ENCODE data around the gene NR1H2. TPM values are rescaled to one million over a fixed set of nuclear protein-coding genes. Genes with fewer than 3 reads are reported as not detected.
A peak's percentile ranks its signal among the peaks of the same experiment; 100 is the strongest.

NR1H2 gene
- total and polyA plus RNA-seq, 10 of the 15 experiments (the other 5 are each of a cell fraction or from before 2014, with no cell fraction given), result 0.05 to 54.2 (median 35.1) TPM

DNA sequence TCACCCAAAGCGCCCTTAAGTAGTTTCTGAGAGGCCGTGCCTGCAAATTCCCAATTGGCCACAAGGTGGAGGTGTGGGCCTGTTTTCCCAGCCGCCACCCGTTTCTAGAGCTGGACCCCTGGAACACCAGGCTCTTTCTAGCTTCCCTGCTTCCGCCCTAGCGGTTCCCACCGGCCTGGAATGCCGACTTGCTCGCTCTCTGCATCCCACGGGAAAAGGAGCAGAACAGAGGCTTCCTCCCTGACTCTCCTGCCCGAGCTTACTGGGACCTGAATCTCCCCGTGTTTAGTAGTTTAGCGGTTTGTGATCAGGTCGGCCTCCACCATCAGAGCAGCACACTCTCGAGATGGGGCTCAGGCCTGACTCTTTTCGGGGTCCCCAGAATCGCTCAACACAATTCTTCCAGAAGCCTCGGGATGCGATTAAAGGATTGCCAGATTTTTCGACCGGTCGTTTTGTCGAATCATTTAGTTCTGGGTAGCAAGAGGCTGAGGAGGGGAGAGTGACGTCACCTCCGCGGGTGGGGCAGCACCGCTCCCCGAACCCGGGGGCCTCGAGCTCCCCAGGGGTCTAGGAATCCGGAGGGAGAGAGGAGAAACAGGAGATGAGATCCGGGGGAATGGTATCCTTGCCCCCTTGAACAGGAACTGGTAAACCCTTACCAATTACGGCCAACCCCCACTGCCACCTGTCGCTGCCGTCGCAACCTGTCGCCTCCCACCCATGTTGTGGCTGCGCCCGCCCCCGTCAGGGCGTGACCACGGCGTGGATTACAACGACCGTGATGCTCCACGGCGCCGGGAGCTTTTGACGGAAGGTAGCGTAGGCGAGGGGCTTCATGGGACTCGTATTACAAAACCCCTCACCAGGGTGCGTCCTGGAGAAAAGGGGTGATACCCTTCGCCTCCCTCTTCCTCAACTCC lies 18.8 kb upstream of the NR1H2 start (continued):
- TF ChIP-seq, protein P1, sequence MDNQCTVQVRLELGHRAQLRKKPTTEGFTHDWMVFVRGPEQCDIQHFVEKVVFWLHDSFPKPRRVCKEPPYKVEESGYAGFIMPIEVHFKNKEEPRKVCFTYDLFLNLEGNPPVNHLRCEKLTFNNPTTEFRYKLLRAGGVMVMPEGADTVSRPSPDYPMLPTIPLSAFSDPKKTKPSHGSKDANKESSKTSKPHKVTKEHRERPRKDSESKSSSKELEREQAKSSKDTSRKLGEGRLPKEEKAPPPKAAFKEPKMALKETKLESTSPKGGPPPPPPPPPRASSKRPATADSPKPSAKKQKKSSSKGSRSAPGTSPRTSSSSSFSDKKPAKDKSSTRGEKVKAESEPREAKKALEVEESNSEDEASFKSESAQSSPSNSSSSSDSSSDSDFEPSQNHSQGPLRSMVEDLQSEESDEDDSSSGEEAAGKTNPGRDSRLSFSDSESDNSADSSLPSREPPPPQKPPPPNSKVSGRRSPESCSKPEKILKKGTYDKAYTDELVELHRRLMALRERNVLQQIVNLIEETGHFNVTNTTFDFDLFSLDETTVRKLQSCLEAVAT (IDR thresholded peaks at IDR 0.05), result peak; percentile 42; the same call in 1 of the 2 replicates
- TF ChIP-seq GATAD2B (conservative IDR thresholded peaks at IDR 0.05; ENCODE audit: low read depth), result peak; percentile 83
- peak; percentile 16; the same call in 1 of the 2 replicates for TF ChIP-seq CBFB (IDR thresholded peaks at IDR 0.05; ENCODE audit: low read depth)
- peak; percentile 79 to 82 (median 79) for TF ChIP-seq CTCF (IDR thresholded peaks at IDR 0.05 in 2 of 3, conservative IDR thresholded peaks at IDR 0.05 in 1 of 3; ENCODE audit: control insufficient read depth in 2 of 3, extremely low read depth in 1 of 3, insufficient read depth in 1 of 3, low read depth in 3 of 3, low read length in 3 of 3)
- peak; percentile 63; the same call in 1 of the 2 replicates for TF ChIP-seq TCF3 (IDR thresholded peaks at IDR 0.05; ENCODE audit: borderline replicate concordance, insufficient read depth, low read depth, low read length)
- peak; percentile 35; the same call in 1 of the 2 replicates for TF ChIP-seq POLR2AphosphoS5 (IDR thresholded peaks at IDR 0.05; ENCODE audit: low read length)
- peak; percentile 57 for TF ChIP-seq CREB1 (IDR thresholded peaks at IDR 0.05; ENCODE audit: low read depth)
- TF ChIP-seq EP300 (IDR thresholded peaks at IDR 0.05; ENCODE audit: borderline replicate concordance in 1 of 2, control insufficient read depth in 1 of 2, low read depth in 2 of 2, low read length in 2 of 2), result 0 out of 4 replicates have a peak, but pooled peaks of 1 of the 2 experiments have one; percentile 31
- TF ChIP-seq FOXM1 (IDR thresholded peaks at IDR 0.05; ENCODE audit: low read depth, low read length), result no peak
- TF ChIP-seq SMC3 (IDR thresholded peaks at IDR 0.05; ENCODE audit: borderline replicate concordance, low read length), result peak; percentile 77
- 0 out of 2 replicates have a peak, but pooled peaks have one; percentile 4 for TF ChIP-seq MEF2A (IDR thresholded peaks at IDR 0.05; ENCODE audit: insufficient read depth, low read depth, low read length)
- no peak for TF ChIP-seq ETV6 (conservative IDR thresholded peaks at IDR 0.05 in 1 of 2, IDR thresholded peaks at IDR 0.05 in 1 of 2; ENCODE audit: borderline replicate concordance in 1 of 2, low read depth in 1 of 2)
- no peak for TF ChIP-seq TARDBP (IDR thresholded peaks at IDR 0.05; ENCODE audit: borderline replicate concordance)
- no peak for TF ChIP-seq STAT1 (conservative IDR thresholded peaks at IDR 0.05)

Data from GM12878 (cell line).